ENCODE results near the gene FHOD3.

FHOD3 gene

DNA sequence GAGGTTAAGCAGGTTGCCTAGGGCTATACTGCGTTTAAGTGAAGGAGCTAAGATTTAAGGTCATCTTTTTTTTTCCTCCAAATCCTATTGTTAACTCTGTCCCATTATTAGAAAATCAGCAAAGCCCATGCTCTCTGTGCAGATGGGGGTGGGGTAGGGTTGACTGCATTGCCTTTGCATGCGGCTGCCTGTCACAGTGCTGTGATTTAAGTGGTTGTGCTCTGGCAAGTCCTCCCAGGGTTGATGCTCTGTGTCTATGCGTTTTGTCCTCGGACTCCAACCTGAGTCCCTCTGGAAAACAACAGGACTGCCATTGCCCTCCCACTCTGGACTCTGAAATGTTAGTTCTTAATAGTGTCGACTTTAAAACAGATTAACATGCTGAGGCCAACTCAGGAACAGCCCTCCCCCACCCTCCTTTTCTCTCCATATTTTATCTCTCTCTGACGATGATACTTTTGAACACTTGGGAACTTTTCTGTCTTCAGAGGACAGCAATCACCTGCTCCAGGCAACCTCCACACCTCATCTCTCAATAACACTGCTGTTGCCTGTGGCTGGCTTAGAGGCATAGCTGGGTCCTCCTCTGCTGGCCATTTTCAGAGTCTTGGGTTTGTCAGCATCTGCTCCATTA lies 5.8 kb downstream of the FHOD3 start:
- TF ChIP-seq GATA3 (IDR thresholded peaks at IDR 0.05; ENCODE audit: low read depth, low read length) (no peak), GATA2 (IDR thresholded peaks at IDR 0.05; ENCODE audit: low read depth, low read length) (no peak)

- TF ChIP-seq GATA3 (IDR thresholded peaks at IDR 0.05; ENCODE audit: low read depth, low read length) (no peak), GATA2 (IDR thresholded peaks at IDR 0.05; ENCODE audit: low read depth, low read length) (no peak)
These were observed 7.2 kb downstream of the FHOD3 start for GRCh38 chr18:36304723-36305122.

DNA sequence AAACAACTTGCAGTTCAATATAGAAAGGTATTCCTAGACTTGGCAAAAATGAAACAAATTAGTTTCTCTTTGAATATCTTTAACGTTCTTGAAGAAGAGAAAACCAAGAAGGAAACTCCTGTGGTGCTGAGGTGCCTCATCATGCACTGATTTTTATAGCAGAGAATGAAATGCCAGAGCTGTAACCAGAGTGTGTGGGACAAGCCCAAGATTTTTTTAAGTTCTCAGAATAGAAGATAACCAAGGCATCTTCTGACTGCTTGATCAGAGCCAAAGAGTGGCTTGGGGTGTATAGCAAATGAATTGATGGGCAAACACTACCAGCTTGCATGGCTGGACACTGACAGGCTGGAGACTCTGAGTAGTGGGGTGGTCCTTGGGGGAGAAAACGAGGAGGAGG lies 7.9 kb downstream of the FHOD3 start:
- TF ChIP-seq GATA3 (IDR thresholded peaks at IDR 0.05; ENCODE audit: low read depth, low read length) = no peak
- TF ChIP-seq GATA2 (IDR thresholded peaks at IDR 0.05; ENCODE audit: low read depth, low read length) = no peak

DNA sequence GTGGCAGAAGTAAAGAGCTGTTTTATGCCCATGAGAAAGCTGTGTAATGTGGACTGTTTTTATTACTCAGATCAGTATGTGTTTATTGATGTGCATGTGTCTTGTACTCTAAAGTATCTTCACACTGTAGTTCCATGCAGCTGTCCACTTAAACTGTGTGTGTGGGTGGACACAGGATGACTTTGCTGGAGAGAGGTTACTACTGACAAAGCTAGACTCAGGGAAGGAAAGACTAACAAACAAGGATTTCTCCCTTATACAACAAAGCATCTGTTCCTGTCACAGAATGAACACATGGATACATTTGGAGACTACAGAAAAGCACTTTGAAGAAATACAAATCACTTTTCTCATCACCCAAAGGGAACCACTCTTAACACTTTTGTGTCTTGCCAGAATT lies 10.0 kb downstream of the FHOD3 start:
- no peak for TF ChIP-seq GATA2 (IDR thresholded peaks at IDR 0.05; ENCODE audit: low read depth, low read length)
- no peak for TF ChIP-seq GATA3 (IDR thresholded peaks at IDR 0.05; ENCODE audit: low read depth, low read length)

DNA sequence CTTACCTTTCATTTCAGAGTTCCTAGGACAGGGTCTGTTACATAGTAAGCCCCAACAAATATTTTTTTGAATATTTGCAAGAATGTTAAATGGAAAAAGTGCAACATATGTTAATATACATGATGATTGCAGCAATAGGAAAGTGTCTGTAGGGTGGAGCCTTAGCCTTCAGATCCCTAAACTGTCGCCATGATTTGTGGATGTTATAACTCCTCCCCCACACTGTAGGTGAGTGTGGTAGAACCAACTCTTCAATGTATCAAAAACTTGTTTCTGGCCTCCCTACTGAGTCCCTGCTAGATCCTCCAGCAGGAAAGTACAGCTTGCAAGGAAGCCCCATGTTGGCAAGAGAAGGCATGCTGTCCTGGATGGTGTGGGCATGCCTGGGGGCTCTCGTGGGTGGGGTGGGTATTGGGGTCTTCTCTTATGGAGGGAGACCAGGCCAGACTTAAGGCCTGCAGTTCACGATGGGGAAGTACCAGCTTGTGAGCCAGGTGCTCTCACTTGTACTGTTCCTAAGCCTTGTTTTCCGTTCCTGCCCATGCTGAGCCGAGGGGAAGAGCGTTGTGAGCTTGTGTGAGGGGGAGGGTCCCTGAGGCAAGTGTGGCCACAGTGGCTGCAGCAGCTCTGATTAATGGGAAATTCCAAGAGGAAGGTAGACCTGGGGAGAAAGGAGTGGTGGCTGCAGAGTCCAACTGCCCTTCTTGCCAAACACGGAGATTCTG lies 11.4 kb downstream of the FHOD3 start:
- TF ChIP-seq GATA3 (IDR thresholded peaks at IDR 0.05; ENCODE audit: low read depth, low read length) (no peak), GATA2 (IDR thresholded peaks at IDR 0.05; ENCODE audit: low read depth, low read length) (no peak)

DNA sequence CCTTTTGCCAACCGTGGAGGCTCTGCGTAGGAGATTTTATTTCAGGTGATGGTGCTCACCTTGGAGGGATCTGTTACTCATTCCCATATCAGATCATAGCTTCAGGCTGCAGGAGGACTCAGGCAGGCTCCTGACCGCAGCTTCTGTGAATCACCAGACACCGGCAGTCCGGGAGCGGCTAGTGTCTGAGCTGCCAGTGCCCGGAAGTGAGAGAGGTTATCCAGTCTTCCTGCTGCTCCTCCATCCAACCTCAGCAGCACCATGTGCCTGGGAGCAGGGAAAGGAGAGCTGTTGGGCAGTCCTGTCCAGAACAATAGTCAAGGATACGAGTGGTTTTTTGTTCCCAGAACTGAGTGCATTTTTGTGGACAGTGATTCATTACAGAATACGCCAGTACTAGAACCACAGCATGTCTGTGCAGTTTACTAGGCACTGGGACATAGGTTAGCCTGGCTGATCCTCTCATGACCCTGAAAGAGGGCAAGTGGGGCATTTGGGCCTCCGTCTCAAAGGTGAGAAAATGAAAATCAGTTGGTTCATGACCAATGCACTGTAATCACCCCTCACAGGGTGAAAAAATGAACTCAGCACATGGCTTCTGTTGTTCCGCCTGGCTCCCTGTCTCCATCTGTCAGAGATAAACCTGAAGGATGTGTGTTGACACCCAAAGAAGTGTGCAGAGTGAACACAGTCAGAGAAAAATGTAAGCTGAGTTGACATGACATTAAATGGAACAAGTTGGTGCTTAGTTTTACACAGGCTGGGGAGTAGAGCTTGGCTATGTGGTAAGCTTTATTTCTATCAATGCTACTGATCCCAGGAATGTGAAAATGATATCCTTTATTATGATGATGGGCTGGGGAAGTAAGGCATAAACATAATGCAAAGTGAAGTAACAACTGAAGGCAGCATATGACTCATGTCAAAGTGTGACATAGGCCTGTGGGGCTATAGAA lies 12.2 kb downstream of the FHOD3 start:
- TF ChIP-seq GATA3 (IDR thresholded peaks at IDR 0.05; ENCODE audit: low read depth, low read length) (no peak), GATA2 (IDR thresholded peaks at IDR 0.05; ENCODE audit: low read depth, low read length) (peak; percentile 46; the same call in 1 of the 2 replicates)

DNA sequence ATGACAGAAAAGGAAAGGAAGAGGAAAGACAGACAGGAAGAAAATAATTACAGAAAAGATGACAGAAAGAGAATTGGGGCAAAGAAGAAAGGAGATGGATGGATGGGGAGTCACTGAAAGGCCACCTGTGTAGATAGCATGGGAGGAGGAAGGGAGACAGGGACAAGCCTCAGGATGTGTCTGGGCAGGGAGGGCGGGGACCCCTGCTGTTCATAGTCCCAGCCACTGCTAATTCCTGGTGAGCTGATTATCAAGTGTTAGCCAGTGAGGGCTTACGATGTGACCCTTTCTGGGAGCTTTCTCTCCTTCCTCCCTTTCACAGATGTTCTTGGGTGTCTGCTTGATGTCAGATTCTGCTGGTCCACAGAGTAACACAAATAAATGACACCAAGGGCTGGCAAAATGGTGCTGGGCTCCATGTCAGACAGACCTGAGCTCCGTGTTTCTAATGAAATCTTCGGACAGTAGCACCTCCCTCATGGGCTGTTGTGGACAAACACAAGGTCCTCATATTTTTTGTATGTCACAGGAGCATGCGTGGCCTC lies 13.6 kb downstream of the FHOD3 start:
- TF ChIP-seq GATA3 (IDR thresholded peaks at IDR 0.05; ENCODE audit: low read depth, low read length) (no peak), GATA2 (IDR thresholded peaks at IDR 0.05; ENCODE audit: low read depth, low read length) (no peak)

GRCh38 chr18:36312806-36313395 lies 15.4 kb downstream of the FHOD3 start:
- TF ChIP-seq GATA2 (IDR thresholded peaks at IDR 0.05; ENCODE audit: low read depth, low read length) = no peak
- no peak for TF ChIP-seq GATA3 (IDR thresholded peaks at IDR 0.05; ENCODE audit: low read depth, low read length)

GRCh38 chr18:36314098-36314497 lies 16.6 kb downstream of the FHOD3 start:
- TF ChIP-seq GATA2 (IDR thresholded peaks at IDR 0.05; ENCODE audit: low read depth, low read length) (no peak), GATA3 (IDR thresholded peaks at IDR 0.05; ENCODE audit: low read depth, low read length) (no peak)

DNA sequence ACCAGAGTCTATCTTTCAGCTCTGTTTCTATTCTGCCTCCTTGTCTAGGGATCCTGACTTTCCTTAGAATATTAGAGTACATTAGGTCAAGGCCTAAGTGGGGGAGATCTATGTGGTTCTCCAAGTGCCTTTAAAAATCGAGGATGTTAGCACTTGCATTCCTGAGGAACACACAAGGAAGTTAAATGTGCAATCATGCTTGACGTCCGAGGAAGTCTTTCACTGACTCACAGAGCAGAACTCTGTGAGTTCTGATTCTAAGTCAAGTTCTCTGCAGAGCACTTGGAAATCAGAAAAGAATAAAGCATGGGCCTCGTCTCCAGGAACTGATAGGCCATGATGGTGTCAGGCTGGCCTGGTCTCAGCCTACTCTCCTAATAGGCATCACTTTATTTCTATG lies 17.2 kb downstream of the FHOD3 start:
- TF ChIP-seq GATA2 (IDR thresholded peaks at IDR 0.05; ENCODE audit: low read depth, low read length) (no peak), GATA3 (IDR thresholded peaks at IDR 0.05; ENCODE audit: low read depth, low read length) (no peak)

GRCh38 chr18:36315736-36316135 lies 18.2 kb downstream of the FHOD3 start:
- TF ChIP-seq GATA2 (IDR thresholded peaks at IDR 0.05; ENCODE audit: low read depth, low read length) (no peak), GATA3 (IDR thresholded peaks at IDR 0.05; ENCODE audit: low read depth, low read length) (no peak)

- TF ChIP-seq GATA2 (IDR thresholded peaks at IDR 0.05; ENCODE audit: low read depth, low read length) (no peak), GATA3 (IDR thresholded peaks at IDR 0.05; ENCODE audit: low read depth, low read length) (no peak)
These were observed 18.7 kb downstream of the FHOD3 start for GRCh38 chr18:36316246-36316645.

GRCh38 chr18:36321658-36322407 lies 24.3 kb downstream of the FHOD3 start:
- no peak for TF ChIP-seq GATA2 (IDR thresholded peaks at IDR 0.05; ENCODE audit: low read depth, low read length)
- TF ChIP-seq GATA3 (IDR thresholded peaks at IDR 0.05; ENCODE audit: low read depth, low read length) = no peak

Data from SH-SY5Y (cell line).